Right lobe of liver (tissue), 6 donors: ENCODE results near the gene MKLN1. TPM values are rescaled to one million over a fixed set of nuclear protein-coding genes. Genes with fewer than 3 reads are reported as not detected.

Experiments used
- ATAC-seq, 4 donors: fragments of 200-7000 bp; cut with Tn5 transposase; one replicate each; pipeline ENCODE4 v1.9.1; 2020; ENCODE audit warnings: mild to moderate bottlenecking in 4 of 4, moderate library complexity in 4 of 4
- DNase-seq, 3 donors: peaks; one replicate each; pipeline ENCODE4 v3.0.0-alpha.2; 2020
- H3K27ac ChIP-seq, 3 donors: fragments of 200-600 bp; one replicate each; pipeline ENCODE4 v1.8.0; 2022
- H3K27me3 ChIP-seq, 2 donors: fragments of 200-600 bp; one replicate each; pipeline ENCODE4 v1.8.0; 2022
- H3K36me3 ChIP-seq, 4 donors: fragments of 200-600 bp; sonication (generic) in 1 of 4; one replicate each; pipeline versions ENCODE4 v1.5.1 to v1.8.0; 2017 to 2022; ENCODE audit warnings: control low read depth in 1 of 4
- H3K4me1 ChIP-seq, 4 donors: fragments of 200-600 bp; sonication (generic) in 1 of 4; one replicate each; pipeline versions ENCODE4 v1.5.1 to v1.8.0; 2017 to 2022; ENCODE audit warnings: control low read depth in 1 of 4
- H3K4me3 ChIP-seq, 3 donors: fragments of 200-600 bp; one replicate each; pipeline ENCODE4 v1.8.0; 2022
- H3K9me3 ChIP-seq, 4 donors: fragments of 200-600 bp; sonication (generic) in 1 of 4; one replicate each; pipeline versions ENCODE4 v1.5.1 to v1.8.0; 2017 to 2022; ENCODE audit warnings: control low read depth in 1 of 4
- CTCF ChIP-seq, 4 donors: fragments of 200-600 bp in 3 of 4; fragments of 450-650 bp in 1 of 4; IDR thresholded peaks; one replicate each; pipeline versions ENCODE4 v1.5.1 to v1.8.0; 2016 to 2022; ENCODE audit warnings: antibody characterized with exemption in 4 of 4, mild to moderate bottlenecking in 2 of 4
- POLR2A ChIP-seq: fragments of 450-650 bp; IDR thresholded peaks from one replicate; pipeline ENCODE4 v1.6.1; 2017; ENCODE audit warnings: antibody characterized with exemption, mild to moderate bottlenecking
- WGBS: methylation state at CpG from one replicate; pipeline ENCODE4 v1.1.6; 2018; ENCODE audit warnings: low coverage, low lambda C conversion rate; ENCODE audit not compliant: insufficient coverage; ENCODE audit errors: missing lambda C conversion rate; 5-methylcytosine and 5-hydroxymethylcytosine counted together
- intact Hi-C, 2 donors: fragments of 100-400 bp; cut with DNase I; formaldehyde crosslinking; loops; one replicate each; pipeline versions ENCODE4 v1.11.2 to v1.14.1; 2022
- total RNA-seq, 6 experiments: library from RNA; depleted of rRNA in 2 of 6; stranded (reverse); fragments of >200 nt in 2 of 6; fragmentation: NEBNext Ultra II Directional in 3 of 6; extraction: Animal tissue kit (Norgen Biotek cat#: 25700) in 3 of 6; gene quantifications; one replicate each; pipeline versions ENCODE4 v1.1.0 to v1.2.4, GENCODE V29; 2016 to 2023
- donor health status: DM: no; HTN: yes; CAD: no.
- donor health status: DM: no; HTN: no; CAD: no.
- donor health status: DM: no; HTN: no; CAD: no.
- donor health status: DM: no; HTN: yes; CAD: no.
- donor health status: DM: no; HTN: yes; CAD: no.

Gene MKLN1
- total RNA-seq, 6 experiments from 2014 or later: 24.0 to 39.6 (median 35.1) TPM

- no peak overlapping the region for H3K27ac ChIP-seq
- no peaks in the 10 kb centered on the region for H3K36me3 ChIP-seq
- intact Hi-C loops: no loop called here
- no peak overlapping the region for H3K4me3 ChIP-seq
- H3K9me3 ChIP-seq: no peaks in the 10 kb centered on the region
- no peak for TF ChIP-seq POLR2A
- TF ChIP-seq CTCF (IDR thresholded peaks at IDR 0.05): no peak
- no peaks in the 10 kb centered on the region for H3K27me3 ChIP-seq
- no peak for DNase-seq
- 67% methylated on average over 1 of the region's 13 CpGs for WGBS
- no peak for ATAC-seq
- H3K4me1 ChIP-seq: peaks cover 0 to 3% (median 0%) of the 10 kb centered on the region in 4 donors
Observed at GRCh38 chr7:131538071-131538812, 210.6 kb downstream of the MKLN1 start.

GRCh38 chr7:131538813-131539179, 211.1 kb downstream of the MKLN1 start:
- H3K4me3 ChIP-seq: no peak overlapping the region
- no peaks in the 10 kb centered on the region for H3K27me3 ChIP-seq
- no peak overlapping the region for H3K27ac ChIP-seq
- 100% methylated on average over 1 of the region's 7 CpGs for WGBS
- H3K36me3 ChIP-seq: no peaks in the 10 kb centered on the region
- ATAC-seq: peak in 1 of 4 donors; percentile 28
- TF ChIP-seq CTCF (IDR thresholded peaks at IDR 0.05) (no peak), POLR2A (no peak)
- no peak for DNase-seq
- peaks cover 0 to 3% (median 0%) of the 10 kb centered on the region in 4 donors for H3K4me1 ChIP-seq
- no peaks in the 10 kb centered on the region for H3K9me3 ChIP-seq
- intact Hi-C loops: no loop called here

- Histone ChIP-seq H3K9me3 (no peaks in the 10 kb centered on the region), H3K4me3 (no peak overlapping the region), H3K4me1 (peaks cover 0 to 3% (median 0%) of the 10 kb centered on the region in 4 donors), H3K27me3 (no peaks in the 10 kb centered on the region), H3K36me3 (no peaks in the 10 kb centered on the region), H3K27ac (no peak overlapping the region)
- WGBS: 46% methylated on average over 15 of the region's 18 CpGs
- TF ChIP-seq CTCF (IDR thresholded peaks at IDR 0.05): no peak
- TF ChIP-seq POLR2A: no peak
- DNase-seq (peak in 1 of 3 donors; percentile 47), ATAC-seq (peak; percentile 59 to 86 (median 66))
- intact Hi-C loops: no loop called here
Observed at GRCh38 chr7:131540491-131541162, 213.0 kb downstream of the MKLN1 start.

- WGBS: no CpG with 5 or more reads among the region's 5 CpGs
Observed at GRCh38 chr7:131543298-131543697, 215.6 kb downstream of the MKLN1 start.

More at GRCh38 chr7:131543298-131543697, 215.6 kb downstream of the MKLN1 start:
- ATAC-seq (no peak), DNase-seq (no peak)
- Histone ChIP-seq H3K9me3 (no peaks in the 10 kb centered on the region), H3K4me3 (no peak overlapping the region), H3K27ac (no peak overlapping the region), H3K27me3 (no peaks in the 10 kb centered on the region), H3K36me3 (no peaks in the 10 kb centered on the region), H3K4me1 (peaks cover 0 to 6% (median 0%) of the 10 kb centered on the region in 4 donors)
- TF ChIP-seq CTCF (IDR thresholded peaks at IDR 0.05) (no peak), POLR2A (no peak)
- intact Hi-C loops: no loop called here
